Measurements from ENCODE around the gene BBS12. TPM values are rescaled to one million over a fixed set of nuclear protein-coding genes. Genes with fewer than 3 reads are reported as not detected.

The BBS12 gene
- total RNA-seq, 6 donors from 2014 or later = 2.7 to 8.5 (median 3.2) TPM

DNA sequence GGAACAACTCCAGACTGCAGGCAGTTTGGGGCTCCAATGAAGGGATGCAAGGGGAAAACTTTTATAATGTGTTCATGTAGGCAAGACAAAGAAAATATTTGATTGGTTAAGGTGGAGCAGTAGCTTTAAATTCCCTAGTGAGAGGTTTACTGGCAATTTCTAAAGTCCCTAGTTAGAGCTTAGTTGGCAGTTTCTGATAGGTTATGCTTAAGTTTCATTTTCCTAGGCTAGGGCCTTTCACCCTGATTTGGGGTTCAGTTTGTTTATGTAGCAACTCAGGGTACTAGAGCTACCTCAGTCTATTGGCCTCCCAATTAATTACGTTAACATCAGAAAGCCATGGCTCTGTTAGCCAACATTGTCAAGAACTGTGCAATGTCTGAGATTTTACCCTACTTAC, 14.6 kb downstream of the BBS12 start:
- 70 to 100% methylated on average over 1 of the region's 1 CpG for WGBS, 2 donors
- TF ChIP-seq EP300 (IDR thresholded peaks at IDR 0.05) (no peak), POLR2A (IDR thresholded peaks at IDR 0.05) (no peak), POLR2AphosphoS5 (IDR thresholded peaks at IDR 0.05) (no peak)
- TF ChIP-seq, protein P1, sequence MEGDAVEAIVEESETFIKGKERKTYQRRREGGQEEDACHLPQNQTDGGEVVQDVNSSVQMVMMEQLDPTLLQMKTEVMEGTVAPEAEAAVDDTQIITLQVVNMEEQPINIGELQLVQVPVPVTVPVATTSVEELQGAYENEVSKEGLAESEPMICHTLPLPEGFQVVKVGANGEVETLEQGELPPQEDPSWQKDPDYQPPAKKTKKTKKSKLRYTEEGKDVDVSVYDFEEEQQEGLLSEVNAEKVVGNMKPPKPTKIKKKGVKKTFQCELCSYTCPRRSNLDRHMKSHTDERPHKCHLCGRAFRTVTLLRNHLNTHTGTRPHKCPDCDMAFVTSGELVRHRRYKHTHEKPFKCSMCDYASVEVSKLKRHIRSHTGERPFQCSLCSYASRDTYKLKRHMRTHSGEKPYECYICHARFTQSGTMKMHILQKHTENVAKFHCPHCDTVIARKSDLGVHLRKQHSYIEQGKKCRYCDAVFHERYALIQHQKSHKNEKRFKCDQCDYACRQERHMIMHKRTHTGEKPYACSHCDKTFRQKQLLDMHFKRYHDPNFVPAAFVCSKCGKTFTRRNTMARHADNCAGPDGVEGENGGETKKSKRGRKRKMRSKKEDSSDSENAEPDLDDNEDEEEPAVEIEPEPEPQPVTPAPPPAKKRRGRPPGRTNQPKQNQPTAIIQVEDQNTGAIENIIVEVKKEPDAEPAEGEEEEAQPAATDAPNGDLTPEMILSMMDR (IDR thresholded peaks at IDR 0.05) = no peak
- Histone ChIP-seq H3K27ac (no peak overlapping the region), H3K4me1 (peaks cover 0 to 5% (median 0%) of the 10 kb centered on the region in 4 donors), H3K36me3 (peaks cover 4 to 13% (median 5%) of the 10 kb centered on the region in 4 donors), H3K9me3 (no peaks in the 10 kb centered on the region), H3K27me3 (no peaks in the 10 kb centered on the region), H3K4me3 (no peak overlapping the region)
- ATAC-seq (ENCODE audit: low FRiP score in 2 of 2) (no peak), DNase-seq (no peak)

DNA sequence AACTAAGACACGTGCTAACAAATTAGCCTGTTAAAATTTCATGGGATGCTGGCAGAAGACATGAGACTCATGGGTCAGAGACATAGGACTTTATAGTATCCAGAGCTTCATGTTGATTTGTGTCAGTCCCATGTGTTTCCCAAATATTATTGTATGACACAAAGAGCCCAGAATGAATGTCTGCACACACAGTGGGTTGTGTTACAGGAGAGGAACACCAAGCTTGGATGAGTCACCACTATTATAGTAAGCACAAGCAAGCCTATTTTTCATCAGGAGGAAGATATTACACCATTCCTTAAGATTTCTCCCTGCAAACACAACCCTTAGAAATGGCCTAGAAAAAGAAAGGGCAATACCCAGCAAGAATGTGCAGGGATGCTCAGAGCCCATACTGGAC, 15.4 kb downstream of the BBS12 start:
- no peak overlapping the region for H3K4me3 ChIP-seq
- no peaks in the 10 kb centered on the region for H3K9me3 ChIP-seq
- H3K27me3 ChIP-seq = no peaks in the 10 kb centered on the region
- peaks cover 0 to 5% (median 0%) of the 10 kb centered on the region in 4 donors for H3K36me3 ChIP-seq
- TF ChIP-seq, protein P1 (IDR thresholded peaks at IDR 0.05) = no peak
- TF ChIP-seq EP300 (IDR thresholded peaks at IDR 0.05) (no peak), POLR2AphosphoS5 (IDR thresholded peaks at IDR 0.05) (no peak), POLR2A (IDR thresholded peaks at IDR 0.05) (no peak)
- DNase-seq = no peak
- no peak for ATAC-seq (ENCODE audit: low FRiP score in 2 of 2)
- 80 to 88% methylated on average over 1 of the region's 1 CpG for WGBS, 2 donors
- H3K27ac ChIP-seq = no peak overlapping the region
- peaks cover 0 to 5% (median 0%) of the 10 kb centered on the region in 4 donors for H3K4me1 ChIP-seq

DNA sequence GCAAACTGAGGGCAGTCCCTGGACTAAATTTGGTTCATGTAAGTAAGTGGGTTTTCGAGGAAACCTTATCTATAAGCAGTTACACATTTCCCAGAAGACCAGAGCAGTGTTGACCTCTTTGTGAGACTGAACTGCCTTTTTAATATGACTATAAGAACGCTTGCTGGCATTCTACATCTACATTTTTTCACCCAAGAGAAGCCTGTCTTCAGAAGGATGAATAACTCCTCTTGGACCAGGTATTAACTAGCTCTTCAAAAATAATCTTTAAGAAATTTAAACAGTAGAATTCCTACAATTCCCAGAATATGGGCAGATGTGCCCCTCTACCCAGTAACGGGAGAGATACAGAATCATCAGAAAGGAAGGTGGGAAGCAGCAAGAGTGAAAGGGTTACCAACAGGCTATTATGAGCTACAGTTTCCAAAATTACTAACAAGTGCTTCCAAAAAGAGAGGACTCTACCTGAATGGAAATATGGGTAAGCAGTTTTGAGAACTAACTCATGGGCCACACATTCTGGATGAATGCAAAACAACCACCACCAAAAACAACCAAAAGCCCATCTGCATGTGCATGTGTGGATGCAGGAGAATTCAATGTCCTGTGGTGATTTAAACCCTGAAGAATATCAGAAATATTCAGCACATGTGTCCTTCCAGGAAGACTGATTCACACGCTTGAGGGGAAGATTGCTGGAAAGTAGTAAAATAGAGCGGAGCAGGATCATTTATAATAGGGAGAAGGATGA, 17.4 kb downstream of the BBS12 start:
- TF ChIP-seq, protein P1 (IDR thresholded peaks at IDR 0.05) = no peak
- TF ChIP-seq EP300 (IDR thresholded peaks at IDR 0.05) = no peak
- TF ChIP-seq POLR2A (IDR thresholded peaks at IDR 0.05) = no peak
- TF ChIP-seq POLR2AphosphoS5 (IDR thresholded peaks at IDR 0.05) = no peak
- H3K36me3 ChIP-seq = no peaks in the 10 kb centered on the region
- no peaks in the 10 kb centered on the region for H3K4me1 ChIP-seq
- WGBS, 2 donors = 87% methylated on average over 5 of the region's 5 CpGs
- no peaks in the 10 kb centered on the region for H3K27me3 ChIP-seq
- no peak overlapping the region for H3K27ac ChIP-seq
- H3K4me3 ChIP-seq = no peak overlapping the region
- DNase-seq = no peak
- no peak for ATAC-seq (ENCODE audit: low FRiP score in 2 of 2)
- H3K9me3 ChIP-seq = no peaks in the 10 kb centered on the region

DNA sequence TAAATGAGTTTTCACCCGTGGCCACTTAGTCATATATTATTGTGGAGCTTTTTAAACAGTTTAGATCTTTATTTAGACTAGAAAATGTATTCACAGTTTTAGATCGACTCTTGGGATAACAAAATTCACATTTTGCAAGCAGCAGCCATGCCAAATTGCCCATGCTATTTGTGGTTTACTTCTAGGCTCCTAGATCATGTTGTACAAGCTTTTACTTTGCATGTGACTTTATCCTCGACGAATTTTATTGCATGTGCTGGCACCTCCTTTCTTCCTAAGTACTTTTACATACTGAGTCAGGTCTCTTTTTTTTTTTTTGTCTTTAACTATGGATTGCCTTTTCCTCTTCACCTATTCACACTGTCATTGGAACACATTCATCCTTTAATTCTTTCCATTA, 23.2 kb downstream of the BBS12 start:
- no peaks in the 10 kb centered on the region for H3K27me3 ChIP-seq
- no peak for DNase-seq
- no peak overlapping the region for H3K4me3 ChIP-seq
- H3K9me3 ChIP-seq = no peaks in the 10 kb centered on the region
- H3K4me1 ChIP-seq = peaks cover 0 to 7% (median 0%) of the 10 kb centered on the region in 4 donors
- H3K36me3 ChIP-seq = no peaks in the 10 kb centered on the region
- no peak for ATAC-seq (ENCODE audit: low FRiP score in 2 of 2)
- WGBS, 2 donors = 60 to 72% methylated on average over 4 of the region's 4 CpGs
- no peak overlapping the region for H3K27ac ChIP-seq
- TF ChIP-seq, protein P1 (IDR thresholded peaks at IDR 0.05) = no peak
- TF ChIP-seq POLR2A (IDR thresholded peaks at IDR 0.05) = no peak
- no peak for TF ChIP-seq POLR2AphosphoS5 (IDR thresholded peaks at IDR 0.05)
- no peak for TF ChIP-seq EP300 (IDR thresholded peaks at IDR 0.05)

DNA sequence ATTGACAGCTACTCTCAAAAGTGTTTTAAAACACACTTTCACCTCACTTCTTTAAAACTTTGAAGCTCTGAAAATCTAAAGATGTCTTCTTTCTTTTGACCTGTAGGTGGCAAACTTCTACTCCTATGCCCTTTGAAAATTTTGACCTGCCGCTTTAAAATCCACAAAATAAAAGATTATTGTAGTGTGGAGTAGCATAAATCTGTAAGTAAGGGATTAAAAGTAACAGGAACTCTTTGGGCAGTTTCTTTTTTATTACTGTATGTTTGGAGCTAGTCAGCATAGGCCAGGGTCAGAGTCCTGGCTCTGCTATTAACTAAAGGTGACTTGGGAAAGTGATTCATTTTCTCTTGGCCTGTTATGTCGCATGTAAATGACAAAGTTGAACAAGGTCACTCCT, 25.5 kb downstream of the BBS12 start:
- Histone ChIP-seq H3K36me3 (no peaks in the 10 kb centered on the region), H3K4me3 (no peak overlapping the region), H3K4me1 (peaks cover 0 to 8% (median 5%) of the 10 kb centered on the region in 4 donors), H3K9me3 (no peaks in the 10 kb centered on the region), H3K27ac (no peak overlapping the region), H3K27me3 (no peaks in the 10 kb centered on the region)
- TF ChIP-seq, protein P1 (IDR thresholded peaks at IDR 0.05) = peak in 5 of 6 experiments; percentile 47 to 66 (median 55)
- no peak for TF ChIP-seq EP300 (IDR thresholded peaks at IDR 0.05)
- ATAC-seq (ENCODE audit: low FRiP score in 2 of 2) (peak in 1 of 2 donors; percentile 71), DNase-seq (no peak)
- WGBS, 2 donors = 35 to 37% methylated on average over 2 of the region's 2 CpGs

All from upper lobe of left lung (tissue), 6 donors.